Right lobe of liver (tissue), 4 donors: Measurements from ENCODE around the gene FAM241B.
A peak's percentile ranks its signal among the peaks of the same experiment; 100 is the strongest.

Experiments used
- POLR2A ChIP-seq: fragments of 450-650 bp; IDR thresholded peaks from one replicate; pipeline ENCODE4 v1.6.1; 2017; ENCODE audit warnings: antibody characterized with exemption, mild to moderate bottlenecking
- TF ChIP-seq, protein P1 (sequence below), 4 donors: fragments of 200-600 bp in 3 of 4; fragments of 450-650 bp in 1 of 4; IDR thresholded peaks; one replicate each; pipeline versions ENCODE4 v1.5.1 to v1.8.0; 2016 to 2022; ENCODE audit warnings: antibody characterized with exemption in 4 of 4, mild to moderate bottlenecking in 2 of 4
- donor health status: DM: no; HTN: no; CAD: no.
- donor health status: DM: no; HTN: no; CAD: no.
- donor health status: DM: no; HTN: yes; CAD: no.

DNA sequence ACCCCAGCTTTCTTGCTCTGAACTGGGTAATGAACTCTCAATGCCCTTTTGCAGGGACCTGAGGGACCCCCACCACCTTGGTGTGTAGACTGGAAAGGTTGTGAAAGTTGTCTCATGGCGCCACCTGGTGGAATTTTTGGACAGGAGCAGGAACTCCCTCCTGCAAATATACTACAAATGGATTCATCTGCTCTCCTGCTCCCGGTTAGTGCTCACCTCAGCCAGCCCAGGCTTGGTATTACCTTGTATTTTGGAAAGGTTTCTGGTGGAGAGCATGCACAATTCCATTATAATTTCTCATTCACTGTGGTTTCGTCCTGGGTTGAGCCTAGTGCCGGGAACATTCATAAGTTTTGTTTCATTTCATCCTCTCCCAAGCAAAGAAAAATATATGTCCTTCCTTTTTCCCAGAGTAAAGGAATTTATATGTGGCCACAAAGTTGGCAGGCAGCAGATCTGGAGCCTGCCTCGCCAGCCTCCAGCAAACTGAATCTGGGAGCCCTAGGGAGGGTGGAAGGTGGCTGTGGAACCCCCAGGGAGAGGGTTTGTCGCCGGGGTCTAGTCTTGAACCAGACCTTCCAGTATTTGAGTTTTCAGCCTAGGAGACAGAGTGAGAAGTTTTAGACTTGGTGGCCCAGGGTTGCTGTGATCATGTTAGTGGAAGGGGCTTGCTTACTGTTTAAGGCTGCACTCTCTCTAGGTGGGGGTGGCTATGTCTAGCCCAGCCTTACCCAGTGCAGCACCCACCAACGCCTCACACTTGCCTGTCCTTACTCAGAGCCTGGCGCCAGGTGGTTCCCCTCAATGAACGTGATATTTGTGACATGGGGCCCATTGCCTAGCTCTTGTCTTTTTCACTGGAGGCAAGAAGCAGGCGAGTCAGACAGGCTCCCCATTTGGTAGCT is 9.5 kb downstream of the FAM241B start:
- TF ChIP-seq, protein P1, sequence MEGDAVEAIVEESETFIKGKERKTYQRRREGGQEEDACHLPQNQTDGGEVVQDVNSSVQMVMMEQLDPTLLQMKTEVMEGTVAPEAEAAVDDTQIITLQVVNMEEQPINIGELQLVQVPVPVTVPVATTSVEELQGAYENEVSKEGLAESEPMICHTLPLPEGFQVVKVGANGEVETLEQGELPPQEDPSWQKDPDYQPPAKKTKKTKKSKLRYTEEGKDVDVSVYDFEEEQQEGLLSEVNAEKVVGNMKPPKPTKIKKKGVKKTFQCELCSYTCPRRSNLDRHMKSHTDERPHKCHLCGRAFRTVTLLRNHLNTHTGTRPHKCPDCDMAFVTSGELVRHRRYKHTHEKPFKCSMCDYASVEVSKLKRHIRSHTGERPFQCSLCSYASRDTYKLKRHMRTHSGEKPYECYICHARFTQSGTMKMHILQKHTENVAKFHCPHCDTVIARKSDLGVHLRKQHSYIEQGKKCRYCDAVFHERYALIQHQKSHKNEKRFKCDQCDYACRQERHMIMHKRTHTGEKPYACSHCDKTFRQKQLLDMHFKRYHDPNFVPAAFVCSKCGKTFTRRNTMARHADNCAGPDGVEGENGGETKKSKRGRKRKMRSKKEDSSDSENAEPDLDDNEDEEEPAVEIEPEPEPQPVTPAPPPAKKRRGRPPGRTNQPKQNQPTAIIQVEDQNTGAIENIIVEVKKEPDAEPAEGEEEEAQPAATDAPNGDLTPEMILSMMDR (IDR thresholded peaks at IDR 0.05) = peak; percentile 73 to 90 (median 88)
- no peak for TF ChIP-seq POLR2A
